Neural cell (in vitro differentiated cells): ENCODE data around the gene NDUFA6. TPM values are rescaled to one million over a fixed set of nuclear protein-coding genes. Genes with fewer than 3 reads are reported as not detected.

Source experiments
- H2AFZ ChIP-seq: fragments of 200-600, 300-800 bp; sonication (generic), shearing (Covaris generic); 2 replicates; pipeline ENCODE4 v1.6.0; 2014; ENCODE audit warnings: low read depth, mild to moderate bottlenecking, antibody characterized with exemption, low read length, moderate library complexity
- H3F3A ChIP-seq: fragments of 200-600 bp; shearing (Covaris generic); 2 replicates; pipeline ENCODE4 v1.6.1; 2016; ENCODE audit warnings: mild to moderate bottlenecking, moderate library complexity, mixed read lengths, antibody characterized with exemption, low read length; ENCODE audit not compliant: insufficient read depth, poor library complexity, severe bottlenecking
- H3K27ac ChIP-seq: fragments of 200-600, 300-800 bp; sonication (generic), shearing (Covaris generic); 2 replicates; pipeline ENCODE4 v1.5.1; 2014; ENCODE audit warnings: mild to moderate bottlenecking, low read length, moderate library complexity
- H3K27me3 ChIP-seq: fragments of 300-800, 200-600 bp; sonication (generic), shearing (Covaris generic); 2 replicates; pipeline ENCODE4 v1.6.0; 2014; ENCODE audit warnings: mild to moderate bottlenecking, low read depth, low read length, moderate library complexity; ENCODE audit not compliant: insufficient read depth
- H3K36me3 ChIP-seq: fragments of 300-800, 200-600 bp; sonication (generic), shearing (Covaris generic); 2 replicates; pipeline ENCODE4 v1.5.1; 2014; ENCODE audit warnings: mild to moderate bottlenecking, antibody characterized with exemption, low read length, moderate library complexity; ENCODE audit not compliant: insufficient read depth
- H3K4me2 ChIP-seq: fragments of 300-800, 200-600 bp; sonication (generic), shearing (Covaris generic); 2 replicates; pipeline ENCODE4 v1.6.0; 2014; ENCODE audit warnings: mild to moderate bottlenecking, low read length
- H3K4me3 ChIP-seq: fragments of 300-800, 200-600 bp; sonication (generic), shearing (Covaris generic); 2 replicates; pipeline ENCODE4 v1.5.1; 2014; ENCODE audit warnings: mild to moderate bottlenecking, low read length, moderate library complexity
- H3K79me2 ChIP-seq: fragments of 200-600 bp; shearing (Covaris generic); replicated peaks from 2 replicates; pipeline ENCODE4 v1.6.0; 2014; ENCODE audit warnings: mild to moderate bottlenecking, low read length, moderate library complexity; ENCODE audit not compliant: insufficient read depth
- H3K9ac ChIP-seq: fragments of 300-800, 200-600 bp; sonication (generic), shearing (Covaris generic); 2 replicates; pipeline ENCODE4 v1.6.1; 2016; ENCODE audit warnings: mild to moderate bottlenecking, low read length, mixed read lengths
- H3K9me2 ChIP-seq: fragments of 200-600 bp; shearing (Covaris generic); 2 replicates; pipeline ENCODE4 v1.6.1; 2016; ENCODE audit warnings: mild to moderate bottlenecking, low read length, mixed read lengths; ENCODE audit not compliant: insufficient read depth
- H3K9me3 ChIP-seq: fragments of 200-600, 300-800 bp; sonication (generic), shearing (Covaris generic); 2 replicates; pipeline ENCODE4 v1.6.1; 2016; ENCODE audit warnings: mild to moderate bottlenecking, mixed run types, low read length, moderate library complexity, mixed read lengths
- H4K20me1 ChIP-seq: fragments of 200-600 bp; shearing (Covaris generic); 2 replicates; pipeline ENCODE4 v1.6.1; 2016; ENCODE audit warnings: mild to moderate bottlenecking, mixed run types; ENCODE audit not compliant: insufficient read depth
- EP300 ChIP-seq: fragments of 450-650 bp; conservative IDR thresholded peaks from 2 replicates; pipeline ENCODE4 v1.6.1; 2014; ENCODE audit warnings: antibody characterized with exemption, mild to moderate bottlenecking, moderate library complexity; ENCODE audit not compliant: poor library complexity, severe bottlenecking
- EZH2 ChIP-seq: fragments of 200-600, 300-800 bp; shearing (Covaris generic), sonication (generic); IDR thresholded peaks from 2 replicates; pipeline ENCODE4 v1.6.1; 2014; ENCODE audit warnings: antibody characterized with exemption, low read length, borderline replicate concordance, mild to moderate bottlenecking; ENCODE audit not compliant: insufficient read depth, poor library complexity, severe bottlenecking
- MXI1 ChIP-seq: fragments of 450-650 bp; conservative IDR thresholded peaks from 2 replicates; pipeline ENCODE4 v1.6.1; 2014; ENCODE audit warnings: antibody characterized with exemption, mild to moderate bottlenecking; ENCODE audit not compliant: poor library complexity, severe bottlenecking
- POLR2AphosphoS5 ChIP-seq: IDR thresholded peaks from 2 replicates; pipeline ENCODE4 v1.6.1; 2012
- RAD21 ChIP-seq: fragments of 450-650 bp; conservative IDR thresholded peaks from 2 replicates; pipeline ENCODE4 v1.6.1; 2014; ENCODE audit warnings: antibody characterized with exemption, mild to moderate bottlenecking, moderate library complexity
- SMC3 ChIP-seq: fragments of 450-650 bp; conservative IDR thresholded peaks from 2 replicates; pipeline ENCODE4 v1.6.1; 2014; ENCODE audit warnings: antibody characterized with exemption, mild to moderate bottlenecking, moderate library complexity; ENCODE audit not compliant: poor library complexity
- TAF1 ChIP-seq: IDR thresholded peaks from 2 replicates; pipeline ENCODE4 v1.6.1; 2012; ENCODE audit warnings: low read depth
- polyA plus RNA-seq: library from polyadenylated mRNA; depleted of rRNA; stranded (reverse); fragments of >200 nt; gene quantifications from 2 replicates; pipeline ENCODE4 v1.2.3, GENCODE V29; 2014
- TF ChIP-seq, protein P1 (sequence below): fragments of 450-650 bp; IDR thresholded peaks from 2 replicates; pipeline ENCODE4 v1.5.1; 2014; ENCODE audit warnings: antibody characterized with exemption, mild to moderate bottlenecking, moderate library complexity; ENCODE audit not compliant: poor library complexity, severe bottlenecking
- TF ChIP-seq, protein P2 (sequence below): IDR thresholded peaks from 2 replicates; pipeline ENCODE4 v1.6.1; 2012; ENCODE audit warnings: borderline replicate concordance

NDUFA6 gene
- polyA plus RNA-seq, 1 donor from 2014 or later = 273 TPM

DNA sequence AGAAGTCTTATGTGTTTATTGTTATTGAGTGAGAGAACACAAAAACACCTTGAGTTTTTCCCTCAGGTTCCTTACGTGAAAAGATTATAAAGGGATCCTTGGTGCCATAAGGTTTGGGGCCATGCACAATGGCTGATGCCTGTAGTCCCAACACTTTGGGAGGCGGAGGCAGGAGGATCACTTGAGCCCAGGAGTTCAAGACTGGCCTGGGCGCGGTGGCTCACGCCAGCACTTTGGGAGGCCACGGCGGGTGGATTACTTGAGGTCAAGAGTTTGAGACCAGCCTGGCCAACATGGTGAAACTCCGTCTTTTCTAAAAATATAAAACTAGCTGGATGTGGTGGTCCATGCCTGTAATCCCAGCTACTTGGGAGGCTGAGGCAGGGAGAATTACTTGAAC, 5.7 kb downstream of the NDUFA6 start:
- Histone ChIP-seq H3K27me3 (no peaks in the 10 kb centered on the region), H3K4me3 (no peak overlapping the region), H2AFZ (no peak overlapping the region), H3K9me3 (no peaks in the 10 kb centered on the region), H4K20me1 (no peaks in the 10 kb centered on the region), H3F3A (peaks cover 3% of the 10 kb centered on the region), H3K9me2 (no peaks in the 10 kb centered on the region), H3K27ac (no peak overlapping the region), H3K9ac (no peak overlapping the region), H3K36me3 (peaks cover 17% of the 10 kb centered on the region), H3K4me2 (no peak overlapping the region), H3K79me2 (peaks cover 53% of the 10 kb centered on the region)
- no peak for TF ChIP-seq EP300
- no peak for TF ChIP-seq POLR2AphosphoS5
- TF ChIP-seq, protein P1, sequence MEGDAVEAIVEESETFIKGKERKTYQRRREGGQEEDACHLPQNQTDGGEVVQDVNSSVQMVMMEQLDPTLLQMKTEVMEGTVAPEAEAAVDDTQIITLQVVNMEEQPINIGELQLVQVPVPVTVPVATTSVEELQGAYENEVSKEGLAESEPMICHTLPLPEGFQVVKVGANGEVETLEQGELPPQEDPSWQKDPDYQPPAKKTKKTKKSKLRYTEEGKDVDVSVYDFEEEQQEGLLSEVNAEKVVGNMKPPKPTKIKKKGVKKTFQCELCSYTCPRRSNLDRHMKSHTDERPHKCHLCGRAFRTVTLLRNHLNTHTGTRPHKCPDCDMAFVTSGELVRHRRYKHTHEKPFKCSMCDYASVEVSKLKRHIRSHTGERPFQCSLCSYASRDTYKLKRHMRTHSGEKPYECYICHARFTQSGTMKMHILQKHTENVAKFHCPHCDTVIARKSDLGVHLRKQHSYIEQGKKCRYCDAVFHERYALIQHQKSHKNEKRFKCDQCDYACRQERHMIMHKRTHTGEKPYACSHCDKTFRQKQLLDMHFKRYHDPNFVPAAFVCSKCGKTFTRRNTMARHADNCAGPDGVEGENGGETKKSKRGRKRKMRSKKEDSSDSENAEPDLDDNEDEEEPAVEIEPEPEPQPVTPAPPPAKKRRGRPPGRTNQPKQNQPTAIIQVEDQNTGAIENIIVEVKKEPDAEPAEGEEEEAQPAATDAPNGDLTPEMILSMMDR = no peak
- TF ChIP-seq TAF1 = no peak
- TF ChIP-seq MXI1 = no peak
- TF ChIP-seq, protein P2, sequence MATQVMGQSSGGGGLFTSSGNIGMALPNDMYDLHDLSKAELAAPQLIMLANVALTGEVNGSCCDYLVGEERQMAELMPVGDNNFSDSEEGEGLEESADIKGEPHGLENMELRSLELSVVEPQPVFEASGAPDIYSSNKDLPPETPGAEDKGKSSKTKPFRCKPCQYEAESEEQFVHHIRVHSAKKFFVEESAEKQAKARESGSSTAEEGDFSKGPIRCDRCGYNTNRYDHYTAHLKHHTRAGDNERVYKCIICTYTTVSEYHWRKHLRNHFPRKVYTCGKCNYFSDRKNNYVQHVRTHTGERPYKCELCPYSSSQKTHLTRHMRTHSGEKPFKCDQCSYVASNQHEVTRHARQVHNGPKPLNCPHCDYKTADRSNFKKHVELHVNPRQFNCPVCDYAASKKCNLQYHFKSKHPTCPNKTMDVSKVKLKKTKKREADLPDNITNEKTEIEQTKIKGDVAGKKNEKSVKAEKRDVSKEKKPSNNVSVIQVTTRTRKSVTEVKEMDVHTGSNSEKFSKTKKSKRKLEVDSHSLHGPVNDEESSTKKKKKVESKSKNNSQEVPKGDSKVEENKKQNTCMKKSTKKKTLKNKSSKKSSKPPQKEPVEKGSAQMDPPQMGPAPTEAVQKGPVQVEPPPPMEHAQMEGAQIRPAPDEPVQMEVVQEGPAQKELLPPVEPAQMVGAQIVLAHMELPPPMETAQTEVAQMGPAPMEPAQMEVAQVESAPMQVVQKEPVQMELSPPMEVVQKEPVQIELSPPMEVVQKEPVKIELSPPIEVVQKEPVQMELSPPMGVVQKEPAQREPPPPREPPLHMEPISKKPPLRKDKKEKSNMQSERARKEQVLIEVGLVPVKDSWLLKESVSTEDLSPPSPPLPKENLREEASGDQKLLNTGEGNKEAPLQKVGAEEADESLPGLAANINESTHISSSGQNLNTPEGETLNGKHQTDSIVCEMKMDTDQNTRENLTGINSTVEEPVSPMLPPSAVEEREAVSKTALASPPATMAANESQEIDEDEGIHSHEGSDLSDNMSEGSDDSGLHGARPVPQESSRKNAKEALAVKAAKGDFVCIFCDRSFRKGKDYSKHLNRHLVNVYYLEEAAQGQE = no peak
- no peak for TF ChIP-seq SMC3
- TF ChIP-seq EZH2 = no peak
- no peak for TF ChIP-seq RAD21

DNA sequence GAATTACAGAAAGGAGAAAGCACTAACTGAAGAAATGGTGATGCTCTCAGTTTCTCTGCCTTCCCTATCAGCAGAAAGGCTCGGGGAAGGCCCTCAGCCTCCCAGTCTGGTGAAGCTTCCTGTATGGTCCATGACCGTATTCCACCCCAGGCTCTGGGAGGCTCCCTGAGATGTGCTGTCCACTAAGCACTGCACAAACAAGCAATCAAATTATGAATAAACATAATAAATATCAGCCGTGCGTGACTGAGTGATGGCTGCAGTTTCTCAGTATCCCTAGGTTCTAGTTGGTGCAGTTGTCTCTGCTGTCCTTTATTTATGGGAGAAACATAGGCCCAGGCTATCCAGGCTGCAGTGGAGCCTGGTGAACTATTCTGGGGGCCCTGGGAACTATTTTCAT, 7.5 kb downstream of the NDUFA6 start:
- H3K9me3 ChIP-seq = no peaks in the 10 kb centered on the region
- H3K27ac ChIP-seq = no peak overlapping the region
- no peaks in the 10 kb centered on the region for H3K27me3 ChIP-seq
- H3K9me2 ChIP-seq = no peaks in the 10 kb centered on the region
- no peak overlapping the region for H3K4me2 ChIP-seq
- H3K4me3 ChIP-seq = no peak overlapping the region
- peaks cover 8% of the 10 kb centered on the region for H3F3A ChIP-seq
- peaks cover 10% of the 10 kb centered on the region for H3K36me3 ChIP-seq
- peaks cover 38% of the 10 kb centered on the region for H3K79me2 ChIP-seq
- no peak overlapping the region for H3K9ac ChIP-seq
- no peak overlapping the region for H2AFZ ChIP-seq
- TF ChIP-seq, protein P1 = no peak
- TF ChIP-seq SMC3 = no peak
- TF ChIP-seq EZH2 = no peak
- no peak for TF ChIP-seq EP300
- H4K20me1 ChIP-seq = no peaks in the 10 kb centered on the region
